Stimulated activated CD4-positive, alpha-beta T cell treated with anti-CD3 and anti-CD28 coated beads, Interleukin-15, amount 100 ng/mL, for 1 hour (primary cell): ENCODE measurements around the gene GNAI2.
A peak's percentile ranks its signal among the peaks of the same experiment; 100 is the strongest.

Experiments
- DNase-seq, 2 donors: peaks; one replicate each; pipeline ENCODE4 v3.0.0-alpha.2; 2020; ENCODE audit warnings: low read depth in 1 of 2, low spot score in 1 of 2

GNAI2 gene

GRCh38 chr3:50235716-50236483, at the start of gene GNAI2:
GNAI2 (plus strand) TSS chr3:50236204; CDS start chr3:50236336, 132 bp downstream.
- DNase-seq: peak; percentile 98 to 99

- no peak for DNase-seq
These were observed 48.3 kb upstream of the GNAI2 start for GRCh38 chr3:50187750-50188149.

DNA sequence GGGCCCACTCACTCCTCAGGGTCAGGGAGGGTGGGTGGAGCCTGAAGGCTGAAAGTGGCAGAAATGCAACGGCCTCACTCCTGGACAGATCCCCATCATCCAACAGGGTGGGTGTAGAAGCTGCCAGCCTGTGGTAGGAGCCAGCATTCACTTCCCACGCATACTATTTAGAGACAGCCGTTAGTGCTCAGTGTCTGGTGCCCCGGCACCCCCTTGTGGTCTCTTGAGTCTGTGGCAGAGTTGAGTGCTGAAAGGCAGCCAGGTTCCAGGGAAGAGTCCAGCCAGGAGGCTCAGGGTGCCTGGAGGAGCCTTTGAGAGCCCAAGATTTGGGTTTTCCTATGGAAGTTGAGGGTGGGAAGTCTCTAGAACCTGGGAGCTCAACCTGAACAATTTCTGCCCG, 46.7 kb upstream of the GNAI2 start:
- DNase-seq: no peak

GRCh38 chr3:50189989-50190388, 46.0 kb upstream of the GNAI2 start:
- DNase-seq: no peak

DNA sequence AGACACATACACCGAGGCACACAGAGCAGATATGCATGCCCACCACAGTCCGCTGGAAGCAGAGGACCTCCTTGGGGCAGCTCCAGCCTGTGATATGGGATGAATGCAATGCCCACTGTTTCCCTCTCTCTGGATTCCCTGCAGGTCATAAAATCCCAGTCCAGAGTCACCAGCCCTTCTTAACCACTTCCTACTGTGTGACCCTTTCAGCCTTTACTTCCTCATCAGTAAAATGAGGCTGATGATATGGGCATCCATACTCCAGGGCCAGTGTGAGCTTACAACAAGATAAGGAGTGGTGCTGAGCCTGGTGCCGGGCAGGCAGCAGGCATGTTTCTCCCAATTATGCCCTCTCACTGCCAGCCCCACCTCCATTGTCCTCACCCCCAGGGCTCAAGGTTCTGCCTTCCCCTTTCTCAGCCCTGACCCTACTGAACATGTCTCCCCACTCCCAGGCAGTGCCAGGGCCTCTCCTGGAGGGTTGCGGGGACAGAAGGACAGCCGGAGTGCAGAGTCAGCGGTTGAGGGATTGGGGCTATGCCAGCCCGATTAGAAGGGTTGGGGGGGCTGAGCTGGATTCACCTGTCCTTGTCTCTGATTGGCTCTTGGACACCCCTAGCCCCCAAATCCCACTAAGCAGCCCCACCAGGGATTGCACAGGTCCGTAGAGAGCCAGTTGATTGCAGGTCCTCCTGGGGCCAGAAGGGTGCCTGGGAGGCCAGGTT, 44.9 kb upstream of the GNAI2 start, which contains the start of gene GNAT1:
Gene GNAT1, plus strand, starts transcription at position 675 of the 725 bp plus-strand sequence. CDS start 116 bp downstream, outside the sequence.
- no peak for DNase-seq

DNA sequence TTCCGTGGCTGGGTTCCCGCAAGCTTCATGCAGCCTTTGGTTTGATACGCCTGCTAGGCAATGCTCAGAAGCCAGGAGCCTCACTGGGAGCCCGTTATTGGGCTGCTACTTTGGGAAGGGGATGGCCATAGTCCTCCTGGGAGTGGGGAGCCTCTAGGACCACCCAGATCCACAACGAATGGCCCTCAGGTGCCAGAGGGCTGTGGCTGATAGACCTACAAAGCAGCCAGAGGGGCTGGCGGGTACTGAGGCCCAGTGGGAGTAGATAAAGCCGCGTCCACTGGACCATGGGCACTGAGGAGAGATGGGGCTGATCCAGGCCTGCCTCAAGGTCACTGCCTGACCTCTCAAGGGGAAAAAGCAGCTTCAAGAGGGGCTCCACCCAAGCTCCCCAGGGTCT, 43.9 kb upstream of the GNAI2 start:
- DNase-seq: no peak

DNA sequence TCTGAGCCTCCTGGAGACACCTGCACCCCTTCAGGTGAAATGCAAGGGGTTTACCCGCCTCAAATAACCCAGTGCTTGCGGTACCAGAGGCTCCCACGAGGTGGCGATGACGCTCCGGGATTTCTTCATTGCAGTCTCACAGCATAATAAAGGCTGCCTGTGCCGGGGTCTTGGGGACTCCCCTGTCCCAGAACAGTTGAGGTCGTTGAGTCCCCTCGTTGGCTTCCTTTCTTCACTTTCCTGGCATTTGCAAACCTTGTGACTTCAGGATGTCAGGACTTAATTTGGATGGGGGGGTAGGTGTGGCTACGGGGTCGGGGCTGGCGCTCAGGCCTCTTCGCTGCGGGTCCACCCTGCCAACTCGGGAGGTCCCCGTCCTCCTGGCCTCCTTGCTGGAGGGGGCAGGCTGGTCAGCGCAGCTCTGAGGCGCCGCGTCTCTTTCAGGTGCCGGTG, 43.3 kb upstream of the GNAI2 start:
- DNase-seq: peak; percentile 69 to 83

GRCh38 chr3:50193286-50193685, 42.7 kb upstream of the GNAI2 start:
- no peak for DNase-seq

DNA sequence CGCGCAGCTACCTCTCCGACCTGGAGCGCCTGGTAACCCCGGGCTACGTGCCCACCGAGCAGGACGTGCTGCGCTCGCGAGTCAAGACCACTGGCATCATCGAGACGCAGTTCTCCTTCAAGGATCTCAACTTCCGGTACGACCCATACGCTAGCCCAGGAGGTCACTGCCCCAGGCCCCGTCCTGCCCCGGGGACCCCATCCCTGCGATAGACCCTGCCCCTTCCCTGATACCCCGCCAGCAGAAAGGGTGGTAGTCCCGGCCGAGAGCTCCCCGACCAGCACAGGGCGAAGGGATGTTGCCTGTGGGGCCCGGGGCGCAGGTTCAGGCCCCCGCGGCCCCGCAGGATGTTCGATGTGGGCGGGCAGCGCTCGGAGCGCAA, 42.3 kb upstream of the GNAI2 start:
- no peak for DNase-seq

GRCh38 chr3:50194128-50194902, 41.7 kb upstream of the GNAI2 start:
- peak; percentile 71 to 77 for DNase-seq

DNA sequence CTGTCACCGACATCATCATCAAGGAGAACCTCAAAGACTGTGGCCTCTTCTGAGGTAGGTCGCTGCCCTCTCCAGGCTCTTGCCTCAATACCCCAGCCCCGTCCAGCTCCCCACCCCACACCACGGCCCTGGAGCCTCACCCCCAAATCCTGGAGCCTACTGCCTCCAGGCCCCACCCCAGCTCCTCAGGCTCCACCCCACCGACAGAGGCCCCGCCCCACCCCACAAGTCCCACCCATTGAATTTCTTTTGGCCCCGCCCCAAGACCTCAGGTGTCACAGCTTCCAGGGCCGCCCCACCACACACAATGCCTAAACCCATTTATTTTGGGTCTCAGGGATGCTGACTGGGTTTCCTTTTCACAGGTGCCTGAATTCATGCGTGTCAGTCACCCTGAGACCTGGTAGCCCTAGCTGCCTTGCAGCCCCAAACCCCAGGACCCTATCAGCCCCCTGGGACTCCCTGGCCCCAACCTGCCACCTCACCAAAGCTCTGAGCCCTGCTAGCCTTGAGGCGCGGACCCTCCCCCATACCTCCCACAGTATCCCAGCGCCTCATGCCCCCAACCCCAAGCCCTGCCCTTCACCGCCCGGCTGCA, 41.0 kb upstream of the GNAI2 start:
- DNase-seq: no peak

DNA sequence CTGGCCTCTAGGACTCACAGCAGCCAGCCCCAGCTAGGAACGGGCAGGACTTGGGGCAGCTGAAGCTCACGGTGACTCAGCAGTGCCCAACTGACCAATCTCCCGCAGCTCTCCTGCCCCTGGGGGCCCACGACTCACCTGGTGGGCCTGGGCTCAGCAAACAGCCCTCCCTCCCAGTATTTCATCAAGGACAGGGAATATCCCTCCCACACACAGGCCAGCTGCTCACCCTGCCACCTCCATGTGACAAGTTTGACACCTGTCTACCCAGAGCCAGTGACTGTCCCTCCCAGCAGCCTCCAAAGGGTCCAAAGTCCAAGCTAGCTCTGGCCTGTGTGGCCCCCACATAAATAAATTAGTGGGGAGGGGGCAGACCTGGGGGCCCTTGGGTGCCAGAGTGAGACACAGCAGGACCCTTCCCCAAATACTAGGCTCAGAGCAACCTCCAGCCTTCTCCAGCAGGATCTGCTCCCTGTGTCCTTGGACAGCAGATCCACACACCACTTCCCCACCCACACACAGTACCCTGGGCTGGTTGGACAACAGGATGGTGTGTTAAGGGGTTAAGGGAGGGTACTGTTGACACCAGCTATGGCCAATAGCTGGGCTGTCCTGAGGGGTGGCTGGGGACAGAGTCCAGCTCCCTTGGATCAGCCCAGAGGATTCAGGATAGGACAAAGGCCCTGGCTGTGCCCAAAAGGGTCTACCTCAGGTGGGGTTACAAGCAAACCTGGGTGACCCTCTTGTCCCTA, 40.3 kb upstream of the GNAI2 start:
- no peak for DNase-seq

- no peak for DNase-seq
These were observed 39.7 kb upstream of the GNAI2 start for GRCh38 chr3:50196253-50196801.

DNA sequence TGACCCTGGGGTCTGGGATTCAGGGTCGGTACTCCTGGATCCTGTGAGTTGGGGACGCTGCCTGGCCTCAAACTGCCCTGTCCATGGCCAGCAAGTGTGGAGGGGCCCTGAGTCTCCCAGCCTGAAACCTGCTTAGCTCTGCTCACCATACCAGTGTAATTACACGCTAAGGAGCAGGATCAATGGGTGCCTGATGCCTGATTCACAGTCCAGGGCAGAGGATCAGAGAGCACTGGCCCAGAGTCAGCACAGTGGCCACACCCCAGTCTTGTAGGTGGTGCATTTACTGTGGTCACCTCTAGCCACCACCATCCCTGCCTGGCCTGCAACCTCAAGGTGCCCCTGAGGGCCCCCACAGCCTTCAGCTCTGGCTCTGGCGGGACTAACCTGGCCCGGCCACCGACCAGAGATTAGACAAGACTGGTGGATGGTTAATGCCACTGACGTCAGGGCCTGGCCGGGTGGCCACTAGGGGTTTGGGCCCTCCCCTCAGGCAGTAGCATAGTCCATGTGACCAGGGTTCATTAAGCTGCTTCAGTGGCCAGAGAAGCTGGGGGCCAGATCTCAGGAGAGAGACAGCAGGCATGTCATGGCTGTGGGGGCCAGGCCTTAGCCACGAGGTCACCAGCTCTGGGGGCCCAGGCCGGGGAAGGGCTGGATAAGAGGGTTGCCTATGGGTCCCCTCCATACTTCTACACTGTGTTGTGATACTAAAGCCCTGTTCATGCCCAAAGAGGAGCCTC, 34.3 kb upstream of the GNAI2 start:
- no peak for DNase-seq

- DNase-seq: no peak
These were observed 33.5 kb upstream of the GNAI2 start for GRCh38 chr3:50202353-50203112.

GRCh38 chr3:50203113-50203808, 32.7 kb upstream of the GNAI2 start:
- no peak for DNase-seq

DNA sequence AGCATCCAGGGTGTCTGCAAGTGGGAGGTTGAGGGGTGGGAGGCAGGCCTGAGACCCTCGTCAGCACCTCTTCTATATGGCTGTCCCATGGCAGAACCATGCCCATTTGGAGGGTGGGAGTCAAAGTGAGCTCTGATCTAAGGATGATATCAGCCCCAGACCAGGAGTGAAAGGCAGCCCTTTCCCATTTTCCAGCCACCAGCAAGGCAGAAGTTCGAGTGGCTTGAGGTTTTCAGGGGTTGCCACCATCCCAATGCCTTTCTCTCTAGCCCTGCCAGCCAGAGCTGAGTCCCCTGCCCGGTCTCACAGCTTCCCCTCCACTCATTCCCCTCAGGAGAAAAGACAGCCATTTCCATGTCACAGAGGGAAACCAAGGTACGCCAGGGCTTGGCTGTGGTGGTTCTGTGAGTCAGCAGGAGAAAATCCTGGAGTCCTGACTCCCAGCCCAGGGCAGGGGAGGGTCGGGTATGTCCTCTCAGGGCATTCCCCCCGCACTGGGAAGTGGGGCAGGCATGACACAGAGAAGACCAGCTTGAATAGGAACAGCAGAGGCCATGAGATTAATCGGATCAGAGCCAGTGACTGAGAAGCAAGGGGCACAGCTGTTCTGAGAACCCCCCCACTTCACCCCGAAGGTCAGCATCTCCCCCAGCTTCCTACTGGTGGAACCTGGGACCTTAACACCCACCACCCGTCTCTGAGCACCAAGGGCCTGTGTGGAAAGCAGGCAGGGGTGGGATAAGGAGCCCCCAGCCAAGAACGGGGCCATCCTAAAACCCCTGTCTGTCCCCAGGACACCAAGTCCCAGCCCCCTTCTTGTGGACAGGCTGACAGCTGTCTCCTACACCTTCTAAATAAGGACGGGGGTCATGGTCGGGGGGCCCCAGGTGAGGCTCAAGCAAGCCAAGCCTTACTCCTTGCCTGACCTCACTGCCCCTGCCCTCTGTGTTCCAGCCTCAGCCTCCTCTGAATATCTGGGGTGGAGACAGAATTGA, 31.9 kb upstream of the GNAI2 start:
- no peak for DNase-seq
